ENCODE results near the gene SCARF1.

DNA sequence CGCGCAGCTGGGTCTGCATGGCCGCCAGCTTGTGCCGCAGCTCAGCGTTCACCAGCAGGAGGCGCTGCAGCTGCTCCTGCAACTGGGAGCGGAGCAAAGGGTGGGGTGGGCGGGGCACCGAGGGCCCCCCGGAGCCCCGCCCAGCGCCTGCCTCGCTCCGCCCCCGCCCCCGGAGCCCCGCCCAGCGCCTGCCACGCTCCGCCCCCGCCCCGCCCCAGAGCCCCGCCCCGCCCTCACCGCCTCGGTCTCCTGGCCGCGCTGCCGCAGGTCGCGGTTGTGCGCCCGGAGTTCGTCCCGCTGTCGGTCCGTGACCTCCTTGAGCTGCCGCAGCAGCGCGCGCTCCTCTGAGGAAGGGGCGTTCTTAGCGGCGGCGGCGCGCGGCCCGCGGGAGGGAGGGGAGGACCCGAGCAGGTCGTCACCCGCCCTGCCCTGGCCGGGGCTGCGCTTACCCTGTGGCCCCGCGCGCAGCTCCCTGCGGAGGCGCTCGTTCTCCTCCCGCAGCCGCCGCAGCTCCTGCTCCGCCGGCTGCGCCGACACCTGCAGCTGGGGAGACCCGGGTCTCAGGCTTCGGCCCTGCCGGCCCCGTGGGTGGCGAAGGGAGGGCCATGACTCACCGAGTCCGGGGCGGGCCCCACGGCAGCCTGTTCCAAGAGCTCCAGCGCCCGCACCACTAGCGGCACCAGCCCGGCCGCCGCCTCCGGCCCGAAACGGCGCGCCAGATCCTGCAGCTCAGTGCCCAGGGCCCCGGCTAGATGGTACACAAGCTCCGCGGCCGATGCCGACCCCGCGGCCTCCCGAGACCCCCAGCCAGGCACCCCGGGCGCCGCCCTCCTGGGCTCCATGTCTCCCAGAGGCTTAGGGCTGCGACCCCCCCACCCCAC, 3.7 kb upstream of the SCARF1 start:
- TF ChIP-seq, protein P1, sequence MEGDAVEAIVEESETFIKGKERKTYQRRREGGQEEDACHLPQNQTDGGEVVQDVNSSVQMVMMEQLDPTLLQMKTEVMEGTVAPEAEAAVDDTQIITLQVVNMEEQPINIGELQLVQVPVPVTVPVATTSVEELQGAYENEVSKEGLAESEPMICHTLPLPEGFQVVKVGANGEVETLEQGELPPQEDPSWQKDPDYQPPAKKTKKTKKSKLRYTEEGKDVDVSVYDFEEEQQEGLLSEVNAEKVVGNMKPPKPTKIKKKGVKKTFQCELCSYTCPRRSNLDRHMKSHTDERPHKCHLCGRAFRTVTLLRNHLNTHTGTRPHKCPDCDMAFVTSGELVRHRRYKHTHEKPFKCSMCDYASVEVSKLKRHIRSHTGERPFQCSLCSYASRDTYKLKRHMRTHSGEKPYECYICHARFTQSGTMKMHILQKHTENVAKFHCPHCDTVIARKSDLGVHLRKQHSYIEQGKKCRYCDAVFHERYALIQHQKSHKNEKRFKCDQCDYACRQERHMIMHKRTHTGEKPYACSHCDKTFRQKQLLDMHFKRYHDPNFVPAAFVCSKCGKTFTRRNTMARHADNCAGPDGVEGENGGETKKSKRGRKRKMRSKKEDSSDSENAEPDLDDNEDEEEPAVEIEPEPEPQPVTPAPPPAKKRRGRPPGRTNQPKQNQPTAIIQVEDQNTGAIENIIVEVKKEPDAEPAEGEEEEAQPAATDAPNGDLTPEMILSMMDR (conservative IDR thresholded peaks at IDR 0.05): peak; percentile 98
- TF ChIP-seq ZFX (IDR thresholded peaks at IDR 0.05): 0 out of 2 replicates have a peak, but pooled peaks have one; percentile 15
